ENCODE results near the gene FAM210A. TPM values are rescaled to one million over a fixed set of nuclear protein-coding genes. Genes with fewer than 3 reads are reported as not detected.
"Not testable (repeated sequence)": the region's sequence is repeated elsewhere in the genome, so short reads cannot be mapped to it uniquely, and the experiment has no call there.

Gene FAM210A
- total RNA-seq, 4 donors from 2014 or later = 10.4 to 22.4 (median 17.4) TPM

GRCh38 chr18:13696961-13697360 lies 29.4 kb downstream of the FAM210A start:
- Histone ChIP-seq H3K4me1 (no peaks in the 10 kb centered on the region), H3K27ac (replicated peaks in 1 of 4) (no peak overlapping the region), H3K27me3 (no peaks in the 10 kb centered on the region), H3K4me3 (no peak overlapping the region), H3K36me3 (no peaks in the 10 kb centered on the region), H3K9me3 (no peaks in the 10 kb centered on the region)
- WGBS = 93% methylated on average over 3 of the region's 3 CpGs
- intact Hi-C loops (cut with DNase I) = no loop called here
- no peak for DNase-seq (ENCODE audit: extremely low spot score)
- TF ChIP-seq POLR2AphosphoS5 (IDR thresholded peaks at IDR 0.05) (no peak), POLR2A (IDR thresholded peaks at IDR 0.05; ENCODE audit: low read depth) (no peak), CTCF (IDR thresholded peaks at IDR 0.05) (no peak), EP300 (IDR thresholded peaks at IDR 0.05) (no peak)

GRCh38 chr18:13695337-13695736 lies 31.0 kb downstream of the FAM210A start:
- H3K27ac ChIP-seq (replicated peaks in 1 of 4); H3K4me3 ChIP-seq; H3K4me1 ChIP-seq; H3K9me3 ChIP-seq; H3K27me3 ChIP-seq; H3K36me3 ChIP-seq; intact Hi-C loops (cut with DNase I); DNase-seq (ENCODE audit: extremely low spot score): not testable (repeated sequence)
- WGBS = 93% methylated on average over 5 of the region's 5 CpGs

GRCh38 chr18:13690060-13690459 lies 36.3 kb downstream of the FAM210A start:
- H3K36me3 ChIP-seq; H3K4me3 ChIP-seq; H3K9me3 ChIP-seq; DNase-seq (ENCODE audit: extremely low spot score); H3K27ac ChIP-seq (replicated peaks in 1 of 4); intact Hi-C loops (cut with DNase I); H3K27me3 ChIP-seq: not testable (repeated sequence)
- WGBS = 93% methylated on average over 7 of the region's 9 CpGs
- H3K4me1 ChIP-seq = peaks cover 0 to 10% (median 4%) of the 10 kb centered on the region in 4 donors

- no peak for DNase-seq (ENCODE audit: extremely low spot score)
- intact Hi-C loops (cut with DNase I) = no loop called here
- Histone ChIP-seq H3K27me3 (no peaks in the 10 kb centered on the region), H3K4me1 (peaks cover 0 to 10% (median 4%) of the 10 kb centered on the region in 4 donors), H3K4me3 (no peak overlapping the region), H3K9me3 (no peaks in the 10 kb centered on the region), H3K36me3 (no peaks in the 10 kb centered on the region), H3K27ac (replicated peaks in 1 of 4) (no peak overlapping the region)
- TF ChIP-seq POLR2A (IDR thresholded peaks at IDR 0.05; ENCODE audit: low read depth) (no peak), POLR2AphosphoS5 (IDR thresholded peaks at IDR 0.05) (no peak), CTCF (IDR thresholded peaks at IDR 0.05) (no peak)
- WGBS = 86% methylated on average over 21 of the region's 21 CpGs
These were observed 37.9 kb downstream of the FAM210A start for GRCh38 chr18:13688191-13689136.

- H3K4me1 ChIP-seq = peaks cover 7 to 24% (median 12%) of the 10 kb centered on the region in 4 donors
- no peak for DNase-seq (ENCODE audit: extremely low spot score)
- H3K4me3 ChIP-seq = no peak overlapping the region
- intact Hi-C loops (cut with DNase I) = no loop called here
- H3K27ac ChIP-seq (replicated peaks in 1 of 4) = no peak overlapping the region
- TF ChIP-seq POLR2A (IDR thresholded peaks at IDR 0.05; ENCODE audit: low read depth) (no peak), POLR2AphosphoS5 (IDR thresholded peaks at IDR 0.05) (no peak), EP300 (IDR thresholded peaks at IDR 0.05) (no peak), CTCF (IDR thresholded peaks at IDR 0.05) (no peak)
- H3K36me3 ChIP-seq = no peaks in the 10 kb centered on the region
- WGBS = 92% methylated on average over 4 of the region's 4 CpGs
- H3K27me3 ChIP-seq = no peaks in the 10 kb centered on the region
- no peaks in the 10 kb centered on the region for H3K9me3 ChIP-seq
These were observed 41.8 kb downstream of the FAM210A start for GRCh38 chr18:13684546-13684945.
